Panc1 (cell line): ENCODE data around the gene OR2A5. TPM values are rescaled to one million over a fixed set of nuclear protein-coding genes. Genes with fewer than 3 reads are reported as not detected.

Source experiments
- ATAC-seq: fragments of 200-7000 bp; cut with Tn5 transposase; 2 replicates; pipeline ENCODE4 v1.9.1; 2020; ENCODE audit warnings: mild to moderate bottlenecking, moderate library complexity
- BruUV-seq: library from RNA; stranded (reverse); fragments of 400-500 nt; replicated peaks from 2 replicates; lab custom pipeline; 2021; lab: Mats Ljungman, UMichigan
- CTCF ChIA-PET: fragments of 300-600 bp; sonication (Branson Sonifier 250); formaldehyde crosslinking; loops from one replicate; lab custom pipeline; 2022; ENCODE audit warnings: antibody characterized with exemption; lab: Charles Lee
- POLR2A ChIA-PET: fragments of 300-600 bp; sonication (Branson Sonifier 250); formaldehyde crosslinking; loops from one replicate; lab custom pipeline; 2022; ENCODE audit warnings: antibody characterized with exemption; lab: Charles Lee
- DNase-seq: peaks from one replicate; pipeline ENCODE4 v3.0.0-alpha.2; 2010; ENCODE audit warnings: low read depth, low spot score
- H3K27ac ChIP-seq: 2 replicates; pipeline ENCODE4 v1.5.1; 2011; ENCODE audit warnings: mild to moderate bottlenecking, low read length, inconsistent platforms
- H3K27me3 ChIP-seq: fragments of 200-500 bp; sonication (Bioruptor generic); 2 replicates; pipeline ENCODE4 v1.6.0; 2014; ENCODE audit warnings: low read length, inconsistent platforms; ENCODE audit not compliant: control insufficient read depth, insufficient read depth
- H3K36me3 ChIP-seq: fragments of 200-500 bp; sonication (Bioruptor generic); 2 replicates; pipeline ENCODE4 v1.5.1; 2014; ENCODE audit warnings: inconsistent platforms, mild to moderate bottlenecking, low read length, moderate library complexity; ENCODE audit not compliant: control insufficient read depth, insufficient read depth
- H3K4me1 ChIP-seq: 2 replicates; pipeline ENCODE4 v1.5.1; 2011; ENCODE audit warnings: inconsistent platforms, mild to moderate bottlenecking, low read length, moderate library complexity; ENCODE audit not compliant: control insufficient read depth, insufficient read depth
- H3K4me3 ChIP-seq, 2 experiments: 2 replicates each; pipeline ENCODE4 v1.5.1; 2011 to 2012; ENCODE audit warnings: low read depth in 2 of 2, low read length in 2 of 2, mild to moderate bottlenecking in 2 of 2, inconsistent platforms in 1 of 2, moderate library complexity in 1 of 2
- H3K9me3 ChIP-seq: fragments of 200-500 bp; sonication (Bioruptor generic); 2 replicates; pipeline ENCODE4 v1.5.1; 2014; ENCODE audit warnings: low read depth, mild to moderate bottlenecking, inconsistent platforms, low read length, moderate library complexity; ENCODE audit not compliant: control insufficient read depth, insufficient read depth
- POLR2AphosphoS5 ChIP-seq: IDR thresholded peaks from 2 replicates; pipeline ENCODE4 v1.6.1; 2012; ENCODE audit warnings: mild to moderate bottlenecking, low read depth, low read length, moderate library complexity
- SIN3A ChIP-seq: IDR thresholded peaks from 2 replicates; pipeline ENCODE4 v1.6.1; 2012; ENCODE audit warnings: low read depth, mild to moderate bottlenecking, low read length, moderate library complexity, borderline replicate concordance; ENCODE audit not compliant: insufficient read depth
- TCF7L2 ChIP-seq: IDR thresholded peaks from 2 replicates; pipeline ENCODE4 v1.6.1; 2011; ENCODE audit warnings: mild to moderate bottlenecking, low read depth, low read length, inconsistent platforms
- in situ Hi-C: cut with HindIII; loops from 2 replicates; pipeline ENCODE4 v1.10.0; 2016; ENCODE audit warnings: low sequenced_read_pairs, low pct_unique_long_range_greater_than_20kb
- intact Hi-C: fragments of 100-400 bp; cut with micrococcal nuclease; formaldehyde crosslinking; loops from one replicate; pipeline ENCODE4 v1.10.0; 2022; ENCODE audit not compliant: unreplicated experiment
- total RNA-seq: library from RNA; stranded (reverse); gene quantifications from one replicate; pipeline ENCODE4 v1.2.1, GENCODE V29; 2021; ENCODE audit not compliant: unreplicated experiment
- TF ChIP-seq, protein P1 (sequence below), 2 experiments: IDR thresholded peaks; 2 replicates each; pipeline ENCODE4 v1.6.1; 2011 to 2012; ENCODE audit warnings: low read depth in 2 of 2, control low read depth in 1 of 2, low read length in 1 of 2, mild to moderate bottlenecking in 1 of 2, moderate library complexity in 1 of 2; ENCODE audit not compliant: insufficient read depth in 1 of 2
- TF ChIP-seq, protein P2 (sequence below): fragments of 450-650 bp; IDR thresholded peaks from 2 replicates; pipeline ENCODE4 v1.5.1; 2017; ENCODE audit warnings: mild to moderate bottlenecking

OR2A5 gene
- total RNA-seq, 1 experiment from 2014 or later, result not detected

DNA sequence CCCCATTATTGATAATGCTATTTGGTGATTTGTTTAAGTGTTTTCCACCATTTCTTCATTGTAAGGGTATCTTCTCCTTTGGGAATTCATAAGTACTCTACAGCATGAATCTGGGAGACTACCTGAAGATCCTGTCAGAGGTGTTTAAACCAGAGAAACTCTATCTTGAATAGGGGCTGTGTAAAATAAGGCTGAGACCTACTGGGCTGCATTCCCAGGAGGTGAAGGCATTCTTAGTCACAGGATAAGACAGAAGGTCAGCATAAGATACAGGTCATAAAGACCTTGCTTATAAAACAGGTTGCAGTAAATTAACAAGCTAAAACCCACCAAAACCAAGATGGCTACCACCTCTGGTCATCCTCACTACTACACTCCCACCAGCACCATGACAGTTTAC, 13.4 kb upstream of the OR2A5 start:
- in situ Hi-C loops (no loop called here), intact Hi-C loops (no loop called here)
- Histone ChIP-seq H3K36me3 (no peaks in the 10 kb centered on the region), H3K9me3 (no peaks in the 10 kb centered on the region), H3K27me3 (peaks cover 2% of the 10 kb centered on the region), H3K4me1 (no peaks in the 10 kb centered on the region), H3K4me3 (no peak overlapping the region), H3K27ac (no peak overlapping the region)
- ChIA-PET CTCF (no interaction called here), POLR2A (no interaction called here)
- DNase-seq, result no peak
- TF ChIP-seq, protein P1, sequence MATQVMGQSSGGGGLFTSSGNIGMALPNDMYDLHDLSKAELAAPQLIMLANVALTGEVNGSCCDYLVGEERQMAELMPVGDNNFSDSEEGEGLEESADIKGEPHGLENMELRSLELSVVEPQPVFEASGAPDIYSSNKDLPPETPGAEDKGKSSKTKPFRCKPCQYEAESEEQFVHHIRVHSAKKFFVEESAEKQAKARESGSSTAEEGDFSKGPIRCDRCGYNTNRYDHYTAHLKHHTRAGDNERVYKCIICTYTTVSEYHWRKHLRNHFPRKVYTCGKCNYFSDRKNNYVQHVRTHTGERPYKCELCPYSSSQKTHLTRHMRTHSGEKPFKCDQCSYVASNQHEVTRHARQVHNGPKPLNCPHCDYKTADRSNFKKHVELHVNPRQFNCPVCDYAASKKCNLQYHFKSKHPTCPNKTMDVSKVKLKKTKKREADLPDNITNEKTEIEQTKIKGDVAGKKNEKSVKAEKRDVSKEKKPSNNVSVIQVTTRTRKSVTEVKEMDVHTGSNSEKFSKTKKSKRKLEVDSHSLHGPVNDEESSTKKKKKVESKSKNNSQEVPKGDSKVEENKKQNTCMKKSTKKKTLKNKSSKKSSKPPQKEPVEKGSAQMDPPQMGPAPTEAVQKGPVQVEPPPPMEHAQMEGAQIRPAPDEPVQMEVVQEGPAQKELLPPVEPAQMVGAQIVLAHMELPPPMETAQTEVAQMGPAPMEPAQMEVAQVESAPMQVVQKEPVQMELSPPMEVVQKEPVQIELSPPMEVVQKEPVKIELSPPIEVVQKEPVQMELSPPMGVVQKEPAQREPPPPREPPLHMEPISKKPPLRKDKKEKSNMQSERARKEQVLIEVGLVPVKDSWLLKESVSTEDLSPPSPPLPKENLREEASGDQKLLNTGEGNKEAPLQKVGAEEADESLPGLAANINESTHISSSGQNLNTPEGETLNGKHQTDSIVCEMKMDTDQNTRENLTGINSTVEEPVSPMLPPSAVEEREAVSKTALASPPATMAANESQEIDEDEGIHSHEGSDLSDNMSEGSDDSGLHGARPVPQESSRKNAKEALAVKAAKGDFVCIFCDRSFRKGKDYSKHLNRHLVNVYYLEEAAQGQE (IDR thresholded peaks at IDR 0.05; ENCODE audit: insufficient read depth in 1 of 2, low read depth in 2 of 2, low read length in 1 of 2), result no peak
- no peak for TF ChIP-seq SIN3A
- no peak for TF ChIP-seq TCF7L2
- TF ChIP-seq, protein P2, sequence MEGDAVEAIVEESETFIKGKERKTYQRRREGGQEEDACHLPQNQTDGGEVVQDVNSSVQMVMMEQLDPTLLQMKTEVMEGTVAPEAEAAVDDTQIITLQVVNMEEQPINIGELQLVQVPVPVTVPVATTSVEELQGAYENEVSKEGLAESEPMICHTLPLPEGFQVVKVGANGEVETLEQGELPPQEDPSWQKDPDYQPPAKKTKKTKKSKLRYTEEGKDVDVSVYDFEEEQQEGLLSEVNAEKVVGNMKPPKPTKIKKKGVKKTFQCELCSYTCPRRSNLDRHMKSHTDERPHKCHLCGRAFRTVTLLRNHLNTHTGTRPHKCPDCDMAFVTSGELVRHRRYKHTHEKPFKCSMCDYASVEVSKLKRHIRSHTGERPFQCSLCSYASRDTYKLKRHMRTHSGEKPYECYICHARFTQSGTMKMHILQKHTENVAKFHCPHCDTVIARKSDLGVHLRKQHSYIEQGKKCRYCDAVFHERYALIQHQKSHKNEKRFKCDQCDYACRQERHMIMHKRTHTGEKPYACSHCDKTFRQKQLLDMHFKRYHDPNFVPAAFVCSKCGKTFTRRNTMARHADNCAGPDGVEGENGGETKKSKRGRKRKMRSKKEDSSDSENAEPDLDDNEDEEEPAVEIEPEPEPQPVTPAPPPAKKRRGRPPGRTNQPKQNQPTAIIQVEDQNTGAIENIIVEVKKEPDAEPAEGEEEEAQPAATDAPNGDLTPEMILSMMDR, result no peak
- no peak for ATAC-seq
- no TSS peak for BruUV-seq

DNA sequence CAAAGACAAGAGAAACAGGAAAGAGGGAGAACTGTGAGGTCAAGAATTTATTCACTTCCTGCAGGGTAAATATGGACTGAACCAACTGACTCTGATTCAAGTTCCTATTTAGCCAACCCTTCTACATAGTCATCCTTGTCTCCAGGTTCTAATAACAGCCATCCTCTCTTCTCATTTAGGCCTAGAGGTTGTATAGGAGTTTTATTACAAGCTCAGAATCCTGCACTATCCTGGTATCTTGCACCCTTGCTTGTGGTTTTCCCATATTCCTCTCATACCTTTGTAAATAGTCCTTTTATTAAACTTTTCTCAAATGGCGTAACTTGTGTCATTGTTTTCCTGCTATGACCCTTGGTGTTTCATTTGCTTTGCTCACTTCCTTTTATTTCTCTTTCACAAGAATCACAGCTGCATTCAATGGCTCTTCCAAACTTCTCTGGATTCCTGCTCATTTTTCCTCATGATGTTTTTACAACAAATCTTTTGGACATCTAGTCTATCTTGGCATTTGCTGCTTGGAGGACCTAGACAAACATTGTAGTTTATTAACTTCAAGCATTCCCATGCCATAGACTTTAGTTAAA, 12.4 kb upstream of the OR2A5 start:
- no peak for DNase-seq
- no peak overlapping the region for H3K4me3 ChIP-seq
- no peaks in the 10 kb centered on the region for H3K9me3 ChIP-seq
- no peaks in the 10 kb centered on the region for H3K4me1 ChIP-seq
- in situ Hi-C loops, result no loop called here
- H3K27ac ChIP-seq, result no peak overlapping the region
- no TSS peak for BruUV-seq
- no peak for TF ChIP-seq SIN3A
- TF ChIP-seq, protein P2, result no peak
- no peak for TF ChIP-seq POLR2AphosphoS5
- no peak for TF ChIP-seq TCF7L2
- TF ChIP-seq, protein P1 (IDR thresholded peaks at IDR 0.05; ENCODE audit: insufficient read depth in 1 of 2, low read depth in 2 of 2, low read length in 1 of 2), result no peak
- no peak for ATAC-seq
- no peaks in the 10 kb centered on the region; the same call in 1 of the 2 replicates for H3K27me3 ChIP-seq
- intact Hi-C loops, result no loop called here
- ChIA-PET CTCF (no interaction called here), POLR2A (no interaction called here)
- H3K36me3 ChIP-seq, result no peaks in the 10 kb centered on the region
